Measurements from ENCODE around the gene ADGRD2.

ADGRD2 gene

GRCh38 chr9:124479947-124480620 is 29.8 kb downstream of the ADGRD2 start:
- no peak for DNase-seq (ENCODE audit: low spot score)

GRCh38 chr9:124480621-124480981 is 30.4 kb downstream of the ADGRD2 start:
- DNase-seq (ENCODE audit: low spot score) = peak; percentile 37

GRCh38 chr9:124481115-124481514 is 30.9 kb downstream of the ADGRD2 start:
- DNase-seq (ENCODE audit: low spot score) = no peak

- no peak for DNase-seq (ENCODE audit: low spot score)
These were observed 32.3 kb downstream of the ADGRD2 start for GRCh38 chr9:124482431-124483031.

- DNase-seq (ENCODE audit: low spot score) = no peak
These were observed 33.2 kb downstream of the ADGRD2 start for GRCh38 chr9:124483481-124483880.

- DNase-seq (ENCODE audit: low spot score) = no peak
These were observed 35.0 kb downstream of the ADGRD2 start for GRCh38 chr9:124485201-124485600.

- no peak for DNase-seq (ENCODE audit: low spot score)
These were observed 35.7 kb downstream of the ADGRD2 start for GRCh38 chr9:124485936-124486335.

GRCh38 chr9:124486778-124487259 is 36.6 kb downstream of the ADGRD2 start:
- DNase-seq (ENCODE audit: low spot score) = no peak

GRCh38 chr9:124487260-124488182 is 37.3 kb downstream of the ADGRD2 start:
- DNase-seq (ENCODE audit: low spot score) = no peak

GRCh38 chr9:124488641-124489210 is 38.5 kb downstream of the ADGRD2 start:
- DNase-seq (ENCODE audit: low spot score) = no peak

- DNase-seq (ENCODE audit: low spot score) = peak; percentile 55
These were observed 39.0 kb downstream of the ADGRD2 start for GRCh38 chr9:124489222-124489621.

- DNase-seq (ENCODE audit: low spot score) = no peak
These were observed 39.8 kb downstream of the ADGRD2 start for GRCh38 chr9:124490004-124490403.

GRCh38 chr9:124491049-124491975 is 41.1 kb downstream of the ADGRD2 start:
- DNase-seq (ENCODE audit: low spot score) = no peak

- no peak for DNase-seq (ENCODE audit: low spot score)
These were observed 42.6 kb downstream of the ADGRD2 start for GRCh38 chr9:124492818-124493217.

- no peak for DNase-seq (ENCODE audit: low spot score)
These were observed 43.0 kb downstream of the ADGRD2 start for GRCh38 chr9:124493218-124493617.

- no peak for DNase-seq (ENCODE audit: low spot score)
These were observed 43.7 kb downstream of the ADGRD2 start for GRCh38 chr9:124493794-124494479.

- DNase-seq (ENCODE audit: low spot score) = no peak
These were observed 45.1 kb downstream of the ADGRD2 start for GRCh38 chr9:124495126-124496074.

GRCh38 chr9:124496075-124496449 is 45.8 kb downstream of the ADGRD2 start:
- DNase-seq (ENCODE audit: low spot score) = no peak

GRCh38 chr9:124496463-124496862 is 46.2 kb downstream of the ADGRD2 start:
- DNase-seq (ENCODE audit: low spot score) = no peak

- no peak for DNase-seq (ENCODE audit: low spot score)
These were observed 47.2 kb downstream of the ADGRD2 start for GRCh38 chr9:124497441-124497840.

All from AG08395 (cell line).